Measurements from ENCODE around the gene NUP42.

- TF ChIP-seq POLR2AphosphoS5 (IDR thresholded peaks at IDR 0.05) = no peak
- no peak for TF ChIP-seq CTCF (IDR thresholded peaks at IDR 0.05 in 8 of 11, conservative IDR thresholded peaks at IDR 0.05 in 3 of 11)
Measured at GRCh38 chr7:23212395-23212794, 30.5 kb downstream of the NUP42 start.

Data from spleen (tissue), 7 donors.